UCSD-AML1 (cell line): ENCODE measurements around the gene CCDC120.
A peak's percentile ranks its signal among the peaks of the same experiment; 100 is the strongest.

ENCODE experiments used
- DNase-seq: peaks from one replicate; lab custom pipeline; 2025; ENCODE audit not compliant: unreplicated experiment; lab: John Stamatoyannopoulos, UW

CCDC120 gene

DNA sequence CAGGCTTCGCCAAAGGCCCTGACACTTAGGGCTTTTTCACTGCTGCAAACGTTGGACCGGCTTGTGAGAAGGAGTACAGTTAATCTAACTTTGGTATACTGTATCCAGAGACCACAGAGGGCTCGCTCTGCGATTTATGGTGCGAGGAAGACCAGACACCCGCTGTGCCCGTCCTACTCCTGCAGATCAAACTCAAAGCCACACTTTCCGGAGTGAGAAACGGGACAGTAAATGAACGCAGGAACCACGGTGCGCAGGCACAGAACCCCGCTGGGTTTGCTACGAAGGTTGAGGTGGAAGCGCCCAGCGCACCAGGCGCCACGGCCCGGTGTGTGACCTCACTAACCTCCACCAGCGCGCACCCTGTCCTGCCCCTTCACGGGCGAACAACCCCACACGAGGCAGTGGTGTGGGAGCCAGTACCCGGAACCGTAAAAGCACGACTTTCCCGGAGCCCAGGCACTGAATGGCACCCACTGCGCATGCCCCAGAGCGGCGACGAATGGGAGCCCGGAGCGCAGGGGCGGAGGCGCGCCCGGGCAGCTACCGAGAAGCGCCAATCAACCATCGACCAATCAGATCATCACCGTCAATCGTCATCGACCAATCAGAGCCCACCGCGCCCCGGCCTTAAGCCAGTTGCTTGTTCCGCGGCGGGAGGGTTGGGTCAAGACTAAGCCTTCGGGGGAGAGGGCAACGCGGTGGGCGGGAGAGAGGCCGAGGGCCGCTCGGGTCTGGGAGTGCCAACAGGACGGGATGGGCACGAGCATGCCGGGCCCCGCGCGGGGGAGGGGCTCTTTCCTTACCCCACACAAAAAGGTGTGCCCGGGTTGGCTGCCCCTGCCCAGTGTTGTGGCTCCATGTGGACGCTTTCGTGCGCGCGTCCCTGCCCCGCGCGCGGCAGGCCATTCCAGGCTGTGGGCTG lies 42.2 kb downstream of the CCDC120 start:
- peak; percentile 90 for DNase-seq

DNA sequence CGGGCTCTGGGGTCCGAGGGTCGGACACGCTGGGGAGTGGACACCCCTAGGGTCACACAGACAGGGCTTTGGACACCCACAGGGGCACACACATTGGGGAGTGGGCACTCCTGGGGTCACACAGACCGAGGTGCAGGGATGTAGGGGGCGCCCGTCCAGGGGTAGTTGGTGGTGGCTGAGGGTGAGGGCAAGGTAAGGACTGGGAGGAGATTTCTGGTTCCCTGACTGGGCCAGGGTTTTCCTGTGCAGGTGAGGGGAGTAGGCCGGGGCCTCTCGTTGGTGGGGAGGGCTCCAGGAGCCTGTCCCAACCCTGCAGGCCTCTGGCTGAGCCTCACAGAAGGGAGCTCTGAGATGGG lies 42.8 kb downstream of the CCDC120 start:
- DNase-seq: no peak

DNA sequence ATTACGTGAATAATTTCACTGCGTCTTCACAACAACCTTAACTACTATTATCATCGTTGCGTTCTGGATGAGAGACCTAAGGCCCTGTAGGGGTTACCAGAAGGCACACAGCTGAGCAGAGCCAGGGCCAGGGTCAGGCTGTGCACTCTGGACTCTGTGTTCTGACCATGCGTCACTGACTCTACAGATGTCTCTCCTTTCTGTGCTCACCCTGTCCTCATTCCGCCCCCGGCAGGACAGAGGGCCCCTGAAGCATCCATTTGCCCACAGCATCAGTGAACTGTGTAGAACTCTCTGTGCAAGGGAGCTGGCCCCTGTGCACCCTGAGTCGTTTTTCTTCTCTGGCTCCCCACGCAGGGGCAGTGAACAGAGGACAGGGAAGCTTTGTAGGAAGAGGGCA lies 43.4 kb downstream of the CCDC120 start:
- no peak for DNase-seq

DNA sequence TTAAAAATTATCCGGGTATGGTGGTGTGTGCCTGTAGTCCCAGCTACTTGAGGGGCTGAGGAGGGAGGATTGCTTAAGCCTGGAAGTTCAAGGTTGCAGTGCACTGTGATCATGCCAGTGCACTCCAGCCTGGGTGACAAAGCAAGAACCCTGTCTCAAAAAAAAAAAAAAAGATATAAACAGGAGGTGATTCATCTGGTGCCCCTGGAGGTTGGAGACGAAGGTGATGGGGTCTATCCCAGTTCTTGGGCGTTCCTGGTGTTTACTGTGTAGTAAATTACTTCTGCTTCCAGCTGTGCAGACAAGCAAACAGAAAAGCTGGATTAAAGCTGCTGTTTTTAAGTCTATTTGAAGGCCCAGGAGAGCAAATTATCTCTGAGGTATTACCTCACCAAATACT lies 44.8 kb downstream of the CCDC120 start:
- DNase-seq: no peak

DNA sequence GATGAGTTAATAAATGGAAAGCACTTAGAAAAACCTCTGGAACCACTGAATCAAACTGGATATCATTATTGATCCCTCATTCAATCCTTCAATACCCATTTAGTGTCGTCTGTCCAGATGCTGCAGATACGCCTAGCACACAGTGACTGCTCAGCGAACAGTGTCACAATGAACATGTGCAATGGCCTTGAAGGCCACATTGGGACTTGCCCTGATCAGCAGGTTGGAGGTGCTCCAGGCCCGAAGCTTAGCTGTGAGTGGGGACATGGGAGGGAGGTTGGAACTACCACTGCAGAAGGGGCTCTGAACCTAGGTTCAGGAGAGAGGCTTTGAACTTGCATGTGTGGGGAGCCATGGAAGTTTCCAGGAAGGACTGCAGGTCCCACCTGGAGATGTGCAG lies 47.5 kb downstream of the CCDC120 start:
- no peak for DNase-seq

DNA sequence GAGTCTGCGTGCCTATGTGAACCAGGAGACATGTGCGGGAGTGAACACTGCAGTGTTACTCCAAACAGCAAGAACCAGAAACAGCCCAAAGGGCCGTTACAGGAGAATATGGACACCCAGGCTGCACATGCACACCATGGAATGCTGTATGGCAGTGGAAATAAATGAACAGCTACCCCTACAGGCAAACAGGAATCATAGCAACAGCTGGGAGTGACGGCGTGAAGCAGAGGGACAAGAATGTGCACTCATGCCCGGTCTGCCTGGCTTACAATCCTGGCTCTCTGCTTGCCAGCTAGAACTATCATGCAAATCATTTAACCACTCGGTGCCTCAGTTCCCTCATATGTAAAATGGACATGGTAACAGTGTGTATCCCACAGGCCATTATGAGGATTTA lies 48.1 kb downstream of the CCDC120 start:
- peak; percentile 34 for DNase-seq

DNA sequence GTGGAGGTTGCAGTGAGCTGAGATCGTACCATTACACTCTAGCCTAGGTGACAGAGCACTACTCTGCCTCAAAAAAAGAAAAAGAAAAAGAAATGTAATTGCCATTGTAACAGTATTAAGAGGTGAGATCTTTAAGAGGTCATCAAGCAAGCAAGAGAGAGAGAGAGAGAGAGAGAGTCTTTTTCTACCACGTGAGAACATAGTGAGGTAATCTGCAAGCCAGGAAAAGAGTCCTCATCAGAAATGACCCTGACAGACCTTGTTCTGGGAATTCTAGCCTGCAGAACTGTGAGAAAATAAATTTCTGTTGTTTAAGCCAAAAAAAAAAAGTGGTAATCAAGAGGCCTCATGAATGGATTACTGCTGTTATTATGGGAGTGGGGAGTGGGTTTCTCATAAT lies 49.8 kb downstream of the CCDC120 start:
- no peak for DNase-seq

DNA sequence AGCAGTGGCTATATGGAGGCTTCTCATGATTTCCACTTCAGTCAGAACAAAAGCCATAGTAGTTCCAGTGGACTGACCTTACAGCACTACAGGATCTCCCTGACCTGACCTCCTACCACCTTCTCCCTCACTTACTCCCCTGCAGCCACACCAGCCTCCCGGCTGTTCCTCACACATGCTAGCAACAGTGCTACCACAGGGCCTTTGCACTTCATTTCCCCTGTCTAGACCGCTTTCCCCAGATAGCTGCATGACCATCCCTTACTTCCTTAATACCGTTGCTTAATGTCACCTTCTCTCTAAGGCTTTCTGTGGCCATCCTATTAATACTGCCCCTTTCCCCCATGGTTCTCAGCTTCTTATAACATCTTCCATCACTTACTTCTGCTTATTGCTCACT lies 51.6 kb downstream of the CCDC120 start:
- DNase-seq: no peak

DNA sequence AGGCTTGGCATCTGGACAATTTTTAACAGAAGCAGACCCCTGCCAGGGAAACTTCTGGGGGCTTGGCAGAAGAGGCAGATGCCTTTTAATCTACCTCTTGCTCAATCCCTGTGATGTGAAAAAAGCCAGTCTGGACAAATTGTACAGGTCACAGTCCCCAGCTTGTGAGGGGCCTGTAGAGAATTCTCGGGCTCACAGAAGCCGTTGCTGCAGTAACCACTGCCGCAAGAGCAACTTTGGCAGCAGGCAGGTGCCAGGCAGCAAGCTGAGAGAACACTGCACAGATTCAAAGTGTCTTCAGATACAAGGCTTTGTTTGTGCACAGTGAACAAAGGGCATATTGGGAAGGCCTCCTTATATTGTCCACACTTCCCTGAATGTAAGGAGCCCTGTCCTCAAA lies 53.0 kb downstream of the CCDC120 start:
- DNase-seq: no peak

DNA sequence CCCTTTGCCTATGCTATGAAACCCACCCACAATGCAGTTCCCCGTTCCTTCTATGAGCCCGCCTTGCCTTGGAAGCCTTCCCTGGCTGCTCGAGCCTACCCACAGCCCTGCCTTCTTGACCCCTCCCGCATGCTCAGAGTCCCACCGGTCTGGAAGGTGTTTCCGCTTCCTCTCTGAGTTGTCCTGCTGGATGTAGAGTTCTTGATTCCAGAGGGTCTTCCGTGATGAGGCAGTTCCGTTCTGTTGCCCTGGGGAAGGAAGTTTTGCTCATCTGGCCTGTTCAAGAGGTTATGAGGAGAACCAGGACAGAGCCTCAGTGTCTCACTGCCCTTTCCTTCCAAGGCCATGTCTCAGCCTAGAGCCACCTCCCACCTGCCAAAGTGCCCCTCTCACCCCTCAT lies 57.3 kb downstream of the CCDC120 start:
- no peak for DNase-seq

DNA sequence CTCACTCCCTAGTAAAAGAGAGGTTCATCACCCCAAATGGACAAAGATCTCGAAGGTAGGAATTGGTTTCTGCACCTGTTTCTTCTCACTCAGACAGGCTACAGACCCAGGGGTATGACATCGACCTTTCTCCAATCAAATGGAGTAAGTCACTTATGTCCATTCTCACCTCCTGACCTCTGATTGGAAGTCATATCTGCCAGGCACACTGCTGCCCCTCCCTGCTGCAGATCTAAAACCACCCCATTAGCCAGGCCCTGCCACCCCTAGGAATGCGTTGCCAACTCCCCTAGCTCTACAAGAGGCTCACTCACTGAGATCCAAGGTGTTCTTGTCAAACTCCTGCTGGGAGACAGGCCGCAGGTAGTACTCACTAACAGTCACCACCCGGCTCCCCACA lies 57.9 kb downstream of the CCDC120 start:
- DNase-seq: no peak

DNA sequence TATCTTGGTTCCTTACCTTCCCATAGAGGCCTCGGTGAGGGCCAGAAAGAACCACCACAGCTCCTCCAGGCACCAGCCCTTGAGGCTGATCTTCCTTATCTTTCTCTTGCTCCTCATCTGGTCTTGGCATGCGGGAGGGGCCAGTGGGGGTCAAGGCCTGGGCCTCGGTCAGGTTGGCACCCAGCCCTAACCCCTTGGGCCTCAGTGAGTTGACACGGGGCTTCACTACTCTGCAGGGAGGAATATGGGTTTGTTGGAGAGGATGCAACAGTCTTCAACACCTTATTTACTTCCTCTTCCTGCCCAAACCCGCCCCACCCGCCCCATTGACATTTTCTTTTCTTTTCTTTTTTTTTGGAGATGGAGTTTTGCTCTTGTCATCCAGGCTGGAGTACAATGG lies 58.8 kb downstream of the CCDC120 start:
- DNase-seq: no peak
